Activated T-cell treated with anti-CD3 and anti-CD28 coated beads for 1 hour (primary cell): ENCODE results near the gene ITPK1.
"Not testable (repeated sequence)": the region's sequence is repeated elsewhere in the genome, so short reads cannot be mapped to it uniquely, and the experiment has no call there.

Experiments
- DNase-seq: peaks from one replicate; pipeline ENCODE4 v3.0.0-alpha.2; 2020; ENCODE audit warnings: low read depth

The ITPK1 gene

DNA sequence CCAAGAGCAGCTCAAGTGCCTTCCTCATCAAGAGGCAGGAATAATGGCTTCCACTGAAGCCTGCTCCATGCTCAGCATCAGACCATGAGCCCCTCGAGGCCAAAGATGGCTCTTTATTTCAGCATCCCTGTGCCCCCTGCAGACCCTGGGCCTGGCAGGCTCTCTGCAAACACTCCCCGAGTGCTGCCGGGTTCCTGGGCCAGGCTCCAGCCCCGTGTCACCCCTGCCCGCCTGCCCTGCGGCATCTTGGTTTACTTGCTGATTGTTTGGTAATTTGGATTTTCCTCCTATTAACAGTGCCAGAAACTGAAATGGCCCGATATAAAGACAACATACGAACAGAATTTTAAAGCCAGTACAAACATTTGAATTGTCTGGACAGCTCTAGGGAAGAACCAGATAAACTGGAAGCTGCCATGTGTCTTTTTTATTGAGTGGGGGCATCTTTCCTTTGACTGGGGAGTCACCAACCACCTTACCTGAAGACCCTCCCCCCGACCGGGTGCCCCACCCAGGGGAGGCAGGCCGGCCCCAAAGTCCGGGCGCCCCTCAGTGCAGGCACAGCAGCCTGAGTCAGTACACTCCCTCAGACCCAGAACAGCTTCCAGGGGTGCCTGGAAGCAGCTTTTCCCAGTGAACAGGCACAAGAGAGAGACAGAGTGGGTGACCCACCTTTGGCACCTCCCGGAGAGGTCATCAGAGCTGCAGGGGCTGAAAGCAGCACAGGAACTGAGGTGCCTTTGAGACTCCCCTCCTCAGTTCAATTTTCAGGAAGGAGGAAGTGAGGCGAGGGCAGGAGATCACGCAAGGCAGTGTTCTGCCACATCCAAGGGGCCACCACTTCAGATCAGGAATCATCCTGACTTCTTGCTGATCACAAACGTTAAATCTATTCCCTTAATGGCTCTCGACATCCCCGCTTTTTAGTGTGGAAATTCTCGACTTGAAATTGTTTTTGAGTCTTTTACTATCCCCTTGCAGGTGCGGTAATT lies 30.6 kb downstream of the ITPK1 start:
- no peak for DNase-seq

DNA sequence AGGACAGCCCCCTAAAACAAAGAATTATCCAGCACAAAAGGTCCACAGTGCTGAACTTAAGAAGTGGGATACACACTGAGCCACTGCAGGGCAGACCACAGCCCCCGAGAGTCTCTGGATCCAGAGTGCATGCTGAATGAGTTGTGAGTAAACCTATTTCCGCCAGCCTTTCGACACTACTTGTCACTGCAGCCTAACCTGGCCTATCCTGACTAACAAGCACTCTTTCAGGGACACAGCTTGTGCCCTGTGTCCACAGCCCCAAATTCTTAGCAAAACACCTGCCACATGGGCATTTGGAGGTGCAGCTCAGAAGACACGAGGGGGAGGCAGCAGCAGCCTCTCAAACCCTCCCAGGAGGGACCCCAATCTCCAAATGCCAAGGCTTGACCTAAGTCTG lies 31.3 kb downstream of the ITPK1 start:
- DNase-seq: no peak

DNA sequence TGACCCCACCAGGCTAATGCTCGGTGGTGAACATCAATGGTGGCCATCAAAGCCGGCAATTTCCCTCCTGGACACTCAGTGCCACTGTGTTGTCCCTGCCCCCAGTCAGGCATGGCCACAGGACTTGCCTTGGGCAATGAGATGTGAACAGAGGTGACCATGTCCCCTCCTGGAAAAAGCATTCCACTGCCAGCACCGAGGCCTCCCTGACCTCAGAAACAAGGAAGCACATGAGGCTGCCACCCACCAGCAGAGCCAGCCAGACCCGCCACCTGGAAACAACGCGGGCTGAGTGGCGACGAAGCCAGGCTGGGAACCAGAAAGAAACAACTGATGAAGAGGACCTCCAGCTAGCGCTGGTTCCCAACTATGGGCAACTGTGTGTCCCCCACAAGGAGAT lies 31.8 kb downstream of the ITPK1 start:
- no peak for DNase-seq

DNA sequence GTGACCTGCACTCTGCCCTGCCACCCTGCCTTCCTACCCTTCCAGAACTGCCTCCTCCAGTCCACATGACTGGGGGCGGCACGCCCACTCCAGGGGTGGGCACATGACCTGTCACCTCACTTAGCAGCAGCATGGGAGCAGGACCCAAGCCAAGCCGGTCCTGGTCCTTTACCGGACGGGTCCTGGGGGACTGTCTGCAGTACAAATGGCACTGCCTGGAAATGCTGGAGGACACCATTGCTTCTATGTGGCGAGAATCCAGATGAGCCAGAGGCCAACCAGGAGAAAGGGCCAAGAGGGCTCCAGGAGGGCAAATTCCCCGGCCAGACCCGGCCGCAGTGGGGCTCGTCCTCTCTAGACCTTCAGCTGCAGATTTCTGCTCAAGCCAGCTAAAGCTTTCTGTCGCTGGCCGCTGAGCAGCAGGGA lies 33.1 kb downstream of the ITPK1 start:
- DNase-seq: no peak

DNA sequence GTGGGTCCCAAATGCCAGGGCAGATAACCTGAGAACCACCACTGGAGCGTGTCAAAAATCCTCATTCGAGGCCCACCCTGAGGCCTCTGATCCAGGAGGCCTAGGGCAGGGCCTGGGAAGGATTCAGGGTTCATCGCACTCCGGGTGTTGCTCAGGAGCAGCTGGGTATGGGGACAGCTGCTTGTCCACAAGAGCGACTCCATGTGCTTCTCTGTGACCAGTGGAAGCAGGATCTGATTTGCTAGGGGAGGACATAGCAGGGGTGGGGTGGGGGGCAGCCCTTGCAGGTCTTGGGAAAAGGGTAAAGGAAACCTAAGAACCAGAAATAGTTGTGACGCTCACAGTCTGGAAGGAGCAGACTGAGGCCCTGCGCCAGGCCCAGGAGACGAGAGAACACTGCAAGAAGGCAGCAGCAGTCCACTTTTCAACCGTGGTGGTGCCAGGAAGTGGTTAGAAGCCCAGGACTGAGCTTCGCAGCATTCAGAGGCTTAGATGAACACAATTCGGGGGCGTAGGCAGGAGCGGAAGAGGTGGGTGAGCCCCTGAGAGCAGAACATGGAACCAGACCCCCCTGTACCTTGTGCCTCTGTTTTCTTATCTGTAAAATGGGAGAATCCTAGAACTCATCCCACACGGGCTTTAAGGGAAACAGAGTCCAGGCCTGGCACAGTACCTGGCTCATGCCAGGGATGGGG lies 33.7 kb downstream of the ITPK1 start:
- DNase-seq: no peak

DNA sequence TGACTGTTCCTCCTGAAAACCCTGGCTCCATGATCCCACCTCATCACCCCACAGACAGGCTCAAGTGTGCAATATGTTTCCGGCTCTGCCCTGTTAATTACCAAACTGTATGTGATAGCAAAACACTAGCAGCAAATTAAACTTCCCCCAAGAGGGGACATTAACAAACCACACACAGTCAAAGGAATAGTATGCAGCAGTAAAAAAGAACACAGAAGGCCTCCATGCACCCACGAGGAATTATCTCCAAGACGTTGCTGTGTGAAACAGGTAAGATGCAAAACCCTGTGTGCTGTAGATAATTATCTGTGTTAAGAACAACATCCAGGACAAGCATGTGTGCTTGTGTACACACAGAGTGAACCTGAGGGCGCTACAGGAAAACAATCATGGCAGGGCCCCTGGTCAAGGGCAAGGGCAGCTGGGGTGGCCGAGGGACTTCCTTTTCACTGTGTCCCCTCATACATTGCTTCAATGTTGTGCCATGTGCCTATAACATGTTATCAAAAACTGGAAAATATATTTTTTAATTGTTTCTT lies 35.8 kb downstream of the ITPK1 start:
- no peak for DNase-seq

DNA sequence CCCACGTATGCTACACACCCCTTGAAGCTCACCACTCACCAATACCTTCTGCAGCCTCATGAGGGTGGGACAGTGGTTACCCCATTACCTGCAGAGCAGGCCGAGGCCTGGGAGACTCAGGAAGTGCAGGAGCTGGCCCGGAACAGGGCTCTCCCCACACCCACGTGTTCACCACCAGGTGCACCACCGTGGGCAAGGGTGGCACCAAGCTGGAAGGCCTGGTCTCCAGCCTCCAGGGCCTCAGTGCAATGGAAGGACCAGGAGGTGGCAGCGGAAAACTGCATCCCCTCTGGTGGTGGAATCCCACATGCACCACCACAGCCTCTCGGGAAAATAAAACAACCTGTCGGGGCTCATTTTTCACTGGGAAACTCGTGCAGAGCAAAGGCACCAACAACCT lies 36.4 kb downstream of the ITPK1 start:
- no peak for DNase-seq

DNA sequence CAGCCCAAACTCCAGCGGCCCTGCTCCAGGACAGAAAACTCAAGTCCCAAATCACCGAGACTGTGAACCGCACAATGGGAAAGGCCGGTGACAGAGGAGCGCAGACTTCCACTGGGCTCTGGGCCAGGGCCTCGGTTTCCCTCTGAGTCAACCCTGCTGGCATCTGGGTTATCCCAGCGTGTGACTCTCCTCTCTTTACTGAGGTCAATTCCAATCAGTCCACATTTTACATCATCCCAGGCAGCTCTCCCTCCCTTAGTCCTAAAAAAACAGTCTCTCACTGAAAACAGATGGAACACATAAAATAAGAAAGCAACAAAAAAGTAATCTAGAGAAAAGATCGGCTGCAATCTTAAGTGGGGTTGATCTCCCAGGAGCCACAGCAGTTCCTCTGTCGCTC lies 36.9 kb downstream of the ITPK1 start:
- DNase-seq: no peak

DNA sequence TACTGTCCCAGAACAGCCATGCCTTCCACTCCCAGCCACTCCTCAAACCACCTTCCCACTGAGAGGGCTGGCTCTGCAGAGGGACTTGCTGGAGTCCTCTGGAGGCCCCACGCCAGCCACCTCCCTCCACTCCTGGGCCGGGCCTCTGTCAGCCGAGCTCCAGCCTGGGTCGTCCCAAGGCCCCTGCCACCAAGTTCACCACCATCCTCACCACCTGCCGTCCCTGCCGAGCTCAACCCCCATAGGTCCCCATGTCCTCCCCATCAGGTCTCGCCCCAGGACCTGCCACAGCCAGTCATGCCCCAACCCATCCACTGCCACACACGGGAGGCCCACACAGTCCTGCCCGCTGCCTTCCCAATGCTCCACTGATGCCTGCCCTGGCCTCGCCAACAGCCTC lies 39.0 kb downstream of the ITPK1 start:
- DNase-seq: no peak

DNA sequence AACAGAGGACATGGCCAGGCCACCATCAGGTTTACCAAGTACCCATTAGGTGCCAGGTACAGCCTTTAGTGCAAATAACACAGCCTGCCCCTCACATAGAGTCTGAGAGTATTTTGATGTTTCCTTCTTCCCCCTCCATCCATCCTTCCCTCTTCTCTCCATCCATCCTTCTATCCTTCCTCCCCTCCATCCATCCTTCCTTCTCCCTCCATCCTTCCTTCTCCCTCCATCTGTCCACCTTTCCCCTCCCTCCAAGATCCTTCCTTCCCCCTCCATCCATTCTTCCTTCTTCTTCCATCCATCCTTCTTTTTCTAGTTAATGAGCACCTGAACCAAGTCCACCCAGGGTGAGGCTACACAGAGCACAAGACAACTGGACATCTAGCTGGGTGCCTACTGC lies 39.8 kb downstream of the ITPK1 start:
- DNase-seq: no peak

DNA sequence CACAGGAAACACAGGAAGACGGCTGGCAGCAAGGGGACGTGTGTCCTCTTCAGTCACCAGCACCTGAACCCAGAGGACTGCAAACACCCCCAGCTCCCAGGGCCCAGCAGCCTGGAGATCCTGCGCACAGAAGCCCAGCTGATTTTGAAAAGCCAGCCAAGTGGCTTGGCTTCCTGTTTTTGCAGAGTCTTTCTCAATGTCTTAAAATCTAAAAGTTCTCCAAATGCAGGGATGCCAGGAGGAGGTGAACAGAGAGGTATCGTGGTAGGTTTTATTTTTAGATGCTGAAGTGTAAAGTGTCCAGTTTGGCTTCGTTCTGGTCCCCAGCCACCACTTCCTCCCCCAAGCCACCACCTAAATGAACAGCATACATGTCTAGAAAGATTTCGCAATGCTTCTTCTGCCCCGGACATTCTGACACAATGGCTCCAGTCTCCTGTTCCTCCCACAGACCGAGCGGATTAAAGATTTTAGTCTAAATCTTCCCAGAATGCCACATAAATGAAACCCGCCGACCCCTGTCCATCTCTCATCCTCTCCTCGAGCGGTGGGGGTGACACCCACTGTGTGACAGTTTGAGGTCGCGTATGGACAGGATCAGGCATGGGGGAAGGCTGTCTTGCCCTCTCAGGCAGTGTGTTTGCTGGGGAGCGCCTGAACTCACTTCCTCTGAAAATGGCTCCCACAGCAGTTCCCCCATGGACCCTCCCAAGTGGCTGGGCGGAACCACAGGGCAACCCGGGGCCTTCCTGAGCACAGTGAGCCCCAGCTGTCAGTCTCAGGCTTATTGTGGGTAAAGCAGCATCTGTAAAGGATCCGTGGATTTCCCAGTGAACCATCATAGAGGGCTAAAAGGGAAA lies 41.6 kb downstream of the ITPK1 start:
- DNase-seq: no peak

DNA sequence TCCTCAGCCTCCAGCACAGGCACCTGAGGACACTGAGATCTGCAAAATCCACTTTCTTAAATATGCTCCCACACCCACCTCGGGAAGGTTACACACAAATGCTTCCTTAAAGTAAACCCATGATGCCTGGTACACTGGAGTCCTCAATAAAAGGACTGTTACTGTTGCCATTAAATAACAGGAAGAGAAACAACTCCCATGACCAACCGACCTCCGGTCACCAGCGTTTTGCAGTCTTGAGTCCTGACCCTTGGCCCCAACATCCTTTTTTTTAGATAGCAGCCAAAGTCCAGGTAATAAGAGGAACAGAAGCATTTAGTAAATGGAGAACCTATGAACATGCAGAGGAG lies 42.4 kb downstream of the ITPK1 start:
- no peak for DNase-seq

DNA sequence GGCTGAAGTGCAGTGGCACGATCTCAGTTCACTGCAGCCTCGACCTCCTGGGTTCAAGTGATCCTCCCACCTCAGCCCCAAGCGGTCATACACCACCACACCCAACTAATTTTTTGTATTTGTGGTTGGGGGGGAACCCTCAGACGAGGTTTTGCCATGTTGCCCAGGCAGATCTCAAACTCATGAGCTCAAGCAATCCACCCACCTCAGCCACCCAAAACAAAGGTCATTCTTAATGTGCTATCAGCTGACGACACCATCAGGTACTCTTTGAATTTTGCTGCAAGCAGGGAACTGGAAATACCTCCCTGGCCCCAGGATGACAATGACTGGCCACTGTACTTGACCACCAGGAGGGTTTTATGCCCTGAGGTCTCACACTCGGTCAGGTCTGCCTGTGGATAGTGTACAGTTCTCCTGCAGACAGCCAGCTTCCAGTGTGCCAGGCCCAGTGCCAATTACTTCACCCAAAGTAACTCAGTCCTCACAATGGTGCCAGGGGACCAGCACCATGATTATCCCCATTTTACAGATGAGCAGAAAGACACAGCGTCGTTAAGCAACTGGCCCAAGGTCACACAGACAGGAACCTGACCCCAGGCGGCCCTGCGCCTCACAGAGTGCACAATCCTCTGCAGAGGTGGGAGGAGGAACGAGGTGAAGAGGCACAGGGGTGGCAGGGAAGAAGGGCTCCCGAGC lies 42.9 kb downstream of the ITPK1 start:
- DNase-seq: no peak

DNA sequence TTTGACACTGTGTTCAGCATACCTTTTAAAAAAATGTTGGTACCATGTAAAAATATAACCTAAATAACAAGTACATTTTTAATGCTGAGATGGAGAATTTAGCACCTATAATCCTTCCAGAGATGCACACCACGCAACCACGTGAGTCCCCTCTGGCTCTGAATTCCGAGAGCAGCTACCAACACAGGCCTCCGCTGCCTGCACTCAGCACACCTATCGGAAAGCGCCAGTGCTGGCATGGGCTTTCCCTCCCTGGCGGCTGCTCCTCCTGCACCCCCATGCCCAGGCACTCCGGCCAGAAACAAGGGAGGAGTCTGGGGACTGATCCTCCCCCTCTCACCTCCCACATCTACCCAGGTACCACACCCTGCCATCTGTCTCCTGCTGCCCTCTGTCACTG lies 47.0 kb downstream of the ITPK1 start:
- no peak for DNase-seq

DNA sequence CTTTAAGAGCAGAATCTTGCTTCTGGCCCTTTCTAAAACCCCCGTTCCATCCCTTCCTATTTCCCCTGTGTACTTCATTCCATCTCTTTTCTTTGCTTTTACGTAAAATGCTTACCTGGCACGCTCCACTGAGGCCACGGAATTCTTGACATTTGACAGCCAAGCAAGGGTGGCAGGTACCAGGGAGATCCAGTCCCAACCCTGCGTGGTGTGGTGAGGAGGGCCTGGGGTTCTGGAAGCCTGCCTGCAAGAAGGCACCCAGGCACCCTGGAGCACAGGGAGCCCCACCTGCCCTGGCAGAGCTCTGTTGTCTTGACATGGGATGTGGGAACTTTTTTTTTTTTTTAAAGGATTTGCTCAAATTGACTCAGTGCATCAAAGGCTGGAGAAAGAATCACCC lies 48.6 kb downstream of the ITPK1 start:
- no peak for DNase-seq

DNA sequence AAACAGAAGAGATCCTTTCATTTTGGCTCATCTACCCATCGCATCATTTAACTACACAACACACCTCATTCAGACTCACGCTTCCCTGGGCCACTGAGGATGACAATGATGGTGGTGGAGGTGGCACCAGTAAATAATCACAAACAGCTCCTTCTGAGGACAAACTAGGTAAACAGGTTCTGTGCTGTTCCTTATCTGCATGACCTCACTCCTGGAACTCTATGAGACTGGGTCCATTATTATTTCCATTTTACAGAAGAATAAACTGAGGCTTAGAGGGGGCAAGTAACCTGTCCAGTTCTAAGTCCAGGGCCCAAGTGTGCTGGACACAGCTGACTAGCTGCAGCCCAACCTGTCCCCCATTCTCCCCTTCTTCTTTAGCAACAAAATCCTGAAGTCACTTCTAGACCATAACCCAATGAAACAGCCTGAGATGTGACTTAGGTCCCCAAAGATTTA lies 50.4 kb downstream of the ITPK1 start:
- no peak for DNase-seq

DNA sequence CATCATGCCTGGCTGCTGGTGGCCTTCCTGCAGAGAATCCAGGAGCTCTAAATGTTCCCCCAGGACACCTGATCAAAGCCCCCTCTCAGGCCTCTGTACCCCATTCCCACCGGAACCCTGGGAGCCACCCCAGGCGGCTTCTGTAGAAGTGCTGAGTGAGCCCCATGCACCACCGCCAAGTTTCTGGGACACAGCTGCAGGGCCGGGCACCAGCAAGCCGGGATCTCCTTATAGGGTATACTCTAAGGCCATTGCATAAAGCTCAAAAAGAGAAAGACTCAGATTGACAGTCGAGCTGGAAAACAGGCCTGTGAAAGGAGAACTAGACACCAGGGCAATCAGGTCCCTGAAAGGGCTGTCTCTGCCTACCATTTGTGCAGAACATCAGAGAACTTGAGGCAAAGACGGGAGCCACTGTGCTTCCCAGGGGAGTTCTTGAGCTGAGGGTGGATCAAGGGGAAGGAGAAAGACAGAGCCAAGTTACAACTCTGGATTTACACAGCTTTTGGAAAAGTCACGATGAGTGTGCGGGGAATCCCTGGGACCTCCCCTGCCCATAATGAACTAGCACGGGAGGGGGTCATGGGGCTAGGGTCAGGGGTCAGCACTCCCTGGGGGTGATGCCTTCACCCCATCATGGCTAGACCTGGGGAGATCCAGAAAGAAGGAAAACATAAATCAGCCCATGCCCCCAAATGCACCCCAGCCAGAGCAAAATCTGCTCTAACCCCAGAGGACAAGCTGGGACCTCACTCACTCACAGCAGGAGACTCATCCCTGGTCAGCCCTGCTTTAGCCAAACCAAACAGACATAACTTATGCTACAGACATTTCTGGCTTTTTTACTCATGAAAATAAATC lies 51.1 kb downstream of the ITPK1 start:
- no peak for DNase-seq

DNA sequence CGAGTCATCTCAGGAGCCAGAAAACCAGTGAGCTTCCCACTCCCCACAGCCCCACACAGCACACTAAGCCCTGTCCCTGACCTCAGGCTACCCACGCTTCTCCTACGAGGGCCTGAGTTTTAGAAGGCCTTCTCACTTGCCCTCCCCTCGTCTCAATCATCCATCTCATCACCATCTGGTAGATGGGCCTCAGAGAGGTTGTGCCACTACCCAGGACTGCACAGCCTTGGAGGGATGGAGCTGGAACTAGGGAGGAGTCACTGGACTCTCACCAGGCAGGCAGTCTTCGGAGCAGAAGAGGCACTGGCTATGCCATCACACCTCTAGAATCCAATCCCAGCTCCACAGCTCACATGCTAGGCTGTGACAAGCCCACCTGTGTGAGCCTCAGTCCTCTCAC lies 52.3 kb downstream of the ITPK1 start:
- DNase-seq: no peak

DNA sequence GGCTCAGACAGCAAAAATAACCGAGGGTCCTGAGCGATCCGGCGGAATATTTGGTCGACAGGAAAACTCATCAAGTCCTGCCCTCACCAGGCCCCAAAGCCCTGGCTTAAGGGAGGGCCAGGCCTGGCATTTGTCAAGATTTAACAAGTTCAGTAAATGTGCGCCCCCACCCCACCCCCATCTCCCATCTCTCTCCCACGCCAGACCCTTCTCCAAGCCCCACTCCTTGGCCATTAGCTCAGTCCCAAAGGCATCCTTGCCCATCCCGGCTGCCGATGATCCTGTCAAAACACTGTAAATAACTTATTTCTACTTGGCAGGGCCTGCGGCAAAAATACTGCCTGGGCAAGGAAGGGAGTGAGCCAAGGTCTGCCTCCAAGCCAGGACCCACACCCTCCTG lies 52.8 kb downstream of the ITPK1 start:
- no peak for DNase-seq

DNA sequence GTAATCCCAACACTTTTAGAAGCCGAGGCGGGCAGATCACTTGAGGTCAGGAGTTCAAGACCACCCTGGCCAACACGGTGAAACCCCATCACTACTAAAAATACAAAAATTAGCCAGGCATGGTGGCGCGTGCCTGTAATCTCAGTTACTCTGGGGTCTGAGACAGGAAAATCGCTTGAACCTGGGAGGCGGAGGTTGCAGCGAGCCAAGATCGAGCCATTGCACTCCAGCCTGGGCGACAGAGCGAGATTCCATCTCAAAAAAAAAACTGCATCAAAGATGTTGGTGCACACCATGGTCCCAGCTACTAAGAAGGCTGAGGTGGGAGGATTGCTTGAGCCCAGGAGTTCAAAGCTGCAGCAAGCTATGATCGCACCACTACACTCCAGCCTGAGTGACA lies 53.7 kb downstream of the ITPK1 start:
- DNase-seq: not testable (repeated sequence)
